HG02943 (cell line): ENCODE results near the gene RARRES2.
"Not testable (repeated sequence)": the region's sequence is repeated elsewhere in the genome, so short reads cannot be mapped to it uniquely, and the experiment has no call there.

Experiments used
- ATAC-seq: cut with Tn5 transposase; IDR thresholded peaks from one replicate; pipeline ENCODE4 v1.9.1; 2021; ENCODE audit warnings: mild to moderate bottlenecking, low read depth, moderate library complexity; ENCODE audit not compliant: unreplicated experiment

Gene RARRES2

DNA sequence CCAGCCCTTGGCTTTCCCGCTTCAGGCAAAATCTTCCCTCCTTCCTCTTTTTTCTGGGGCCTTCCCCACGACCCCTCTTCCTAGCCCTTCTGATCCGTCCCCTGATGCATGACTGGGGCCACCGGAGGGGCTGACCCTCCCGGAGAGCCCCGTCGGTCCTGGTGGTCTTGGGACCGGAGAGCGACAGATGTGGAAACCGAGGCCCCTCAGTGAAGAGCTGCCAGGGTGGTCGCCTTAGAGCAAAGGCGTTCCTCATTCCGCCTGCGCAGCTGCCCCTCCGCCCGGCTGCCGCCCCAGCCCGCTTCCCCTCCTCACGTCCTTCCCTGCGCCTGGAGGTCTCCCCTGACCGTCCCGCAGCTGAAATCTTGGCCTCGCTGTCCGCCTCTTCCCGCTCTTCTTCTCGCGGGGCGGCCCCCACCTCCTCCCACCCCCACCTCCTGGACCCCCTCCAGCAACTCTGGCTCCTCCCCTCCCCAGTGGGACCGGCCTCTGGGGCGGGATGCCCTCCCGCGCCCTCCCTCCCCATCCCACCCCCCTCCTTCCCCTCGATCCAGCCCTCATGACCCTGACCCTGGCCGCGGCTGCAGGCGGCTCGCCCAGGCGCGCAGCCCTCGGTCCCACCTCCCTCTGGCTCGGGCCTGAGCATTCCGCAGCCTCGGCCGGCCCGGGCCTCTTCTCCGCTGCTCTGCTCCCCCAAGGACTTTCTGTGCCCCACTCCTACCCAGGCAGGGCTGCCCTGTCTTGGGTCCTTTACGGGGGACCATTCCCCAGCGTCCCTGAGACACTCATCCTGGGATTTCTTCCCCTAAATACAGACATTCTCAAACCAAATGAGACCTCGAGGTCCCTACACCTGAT is at the start of gene RARRES2:
Gene RARRES2 (minus strand): TSS at position 367 of the 858 bp plus-strand sequence. CDS start 1,020 bp downstream, outside the sequence.
- no peak for ATAC-seq

DNA sequence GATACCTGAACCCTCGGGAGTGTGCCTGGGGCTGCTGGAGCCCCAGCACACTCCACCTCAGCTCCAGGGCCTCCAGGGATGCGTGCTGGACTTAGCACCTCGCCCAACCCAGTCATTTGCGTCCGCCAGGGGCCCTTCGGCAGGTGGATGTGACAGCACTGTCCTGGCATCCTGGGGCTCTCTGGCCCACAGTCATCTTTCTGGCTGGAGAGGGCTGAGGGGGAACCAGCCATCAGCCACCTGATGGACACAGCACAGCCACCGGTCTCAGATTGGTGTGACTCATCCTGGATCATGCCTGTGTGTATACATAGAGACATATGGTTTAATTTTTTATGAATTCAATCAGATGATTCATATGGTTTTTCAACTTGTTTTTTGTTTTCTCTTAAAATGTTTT is 48.8 kb upstream of the RARRES2 start:
- ATAC-seq: no peak

GRCh38 chr7:150389532-150389816 is 48.0 kb upstream of the RARRES2 start:
- no peak for ATAC-seq

GRCh38 chr7:150388709-150389531 is 47.5 kb upstream of the RARRES2 start:
- no peak for ATAC-seq

GRCh38 chr7:150388306-150388705 is 46.9 kb upstream of the RARRES2 start:
- ATAC-seq: no peak

- ATAC-seq: not testable (repeated sequence)
Measured at GRCh38 chr7:150385884-150386283, 44.5 kb upstream of the RARRES2 start.

DNA sequence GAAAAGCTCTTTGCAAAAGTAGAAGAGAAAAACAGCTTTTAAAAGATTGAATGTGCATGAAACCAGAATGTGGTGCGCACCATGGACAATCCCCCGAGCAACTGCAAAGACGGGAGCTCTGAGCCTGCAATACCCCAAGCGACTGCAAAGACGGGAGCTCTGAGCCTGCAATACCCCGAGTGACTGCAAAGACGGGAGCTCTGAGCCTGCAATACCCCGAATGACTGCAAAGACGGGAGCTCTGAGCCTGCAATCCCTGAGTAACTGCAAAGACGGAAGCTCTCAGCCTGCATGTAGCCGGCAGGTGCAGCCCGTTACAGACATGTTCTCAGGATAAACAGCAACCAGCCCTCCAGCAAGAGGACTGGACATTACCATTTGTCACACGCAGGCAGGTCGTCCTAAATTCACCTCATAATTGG is 43.9 kb upstream of the RARRES2 start:
- no peak for ATAC-seq

DNA sequence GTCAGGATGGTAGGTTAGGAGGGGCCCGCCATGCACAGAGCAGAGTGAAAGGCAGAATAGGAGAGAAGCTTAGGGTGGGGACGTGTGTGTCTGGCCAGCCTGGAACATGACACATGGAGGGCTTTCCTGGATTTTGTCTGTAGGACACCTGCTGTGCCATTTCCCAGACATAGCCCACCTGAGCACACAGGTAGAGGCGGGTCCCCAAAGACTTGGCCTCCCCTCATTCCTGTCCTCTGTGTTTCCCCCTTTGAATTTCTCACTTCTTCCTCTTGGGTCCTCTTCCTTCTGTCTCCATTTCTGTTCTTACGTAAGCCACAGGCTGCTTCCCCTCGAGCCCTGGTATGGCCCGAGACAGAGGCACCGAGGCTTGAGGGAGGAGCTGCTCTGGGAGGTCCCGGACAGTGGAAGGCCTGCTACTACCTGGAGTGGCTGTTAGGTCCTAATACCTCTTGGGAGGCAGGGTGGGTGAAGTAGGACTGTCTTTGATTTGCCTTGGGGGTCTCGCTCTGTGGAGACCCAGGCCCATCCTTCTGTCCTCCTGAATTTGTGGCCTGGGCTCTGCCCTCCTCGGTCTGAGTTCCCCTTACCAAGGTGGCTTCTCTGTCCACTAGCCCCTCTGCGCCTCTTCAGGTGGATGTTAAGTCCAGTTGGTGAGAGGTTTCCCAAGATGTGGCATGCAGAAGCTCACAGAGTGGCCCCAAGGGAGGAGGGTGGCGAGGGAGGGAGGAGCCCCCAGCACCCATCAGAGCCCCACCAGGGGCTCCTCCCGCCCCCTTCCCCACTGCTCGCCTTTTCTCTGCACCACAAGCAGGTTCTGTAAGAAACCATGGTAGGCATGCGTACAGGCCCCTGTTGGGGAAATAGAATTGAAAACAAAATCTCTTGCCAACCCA is 43.2 kb upstream of the RARRES2 start:
- ATAC-seq: no peak

GRCh38 chr7:150383710-150384397 is 42.4 kb upstream of the RARRES2 start:
- no peak for ATAC-seq

GRCh38 chr7:150382844-150383225 is 41.4 kb upstream of the RARRES2 start:
- ATAC-seq: no peak

- no peak for ATAC-seq
Measured at GRCh38 chr7:150382123-150382843, 40.9 kb upstream of the RARRES2 start.

- ATAC-seq: no peak
Measured at GRCh38 chr7:150381785-150382122, 40.3 kb upstream of the RARRES2 start.

GRCh38 chr7:150381096-150381495 is 39.7 kb upstream of the RARRES2 start:
- no peak for ATAC-seq

DNA sequence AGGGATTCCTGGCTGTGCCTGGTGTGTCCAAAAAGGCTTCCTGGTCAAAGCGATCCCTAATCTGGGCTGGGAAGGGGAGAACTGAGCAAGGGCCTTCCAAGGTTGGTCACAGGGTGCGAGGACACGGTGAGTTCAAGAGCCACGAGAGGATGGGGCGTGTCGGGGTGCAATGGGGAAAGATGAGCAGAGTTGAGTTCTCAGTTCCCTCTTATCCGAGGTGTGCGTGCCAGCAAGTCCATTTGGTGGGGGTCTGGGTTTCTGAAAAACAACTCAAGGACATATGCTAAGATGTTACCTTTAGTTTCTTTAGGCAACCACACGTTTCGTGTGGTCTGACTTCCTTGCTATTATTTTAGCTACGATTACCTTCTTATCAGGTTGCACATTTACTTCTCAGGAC is 39.0 kb upstream of the RARRES2 start:
- no peak for ATAC-seq

GRCh38 chr7:150379441-150380379 is 38.3 kb upstream of the RARRES2 start:
- no peak for ATAC-seq

- peak; percentile 56 for ATAC-seq
Measured at GRCh38 chr7:150378853-150379440, 37.5 kb upstream of the RARRES2 start, which contains the start of gene ZNF775. TSS of gene ZNF775 (plus strand) at chr7:150379330. CDS start at chr7:150388471, 9,141 bp downstream.

DNA sequence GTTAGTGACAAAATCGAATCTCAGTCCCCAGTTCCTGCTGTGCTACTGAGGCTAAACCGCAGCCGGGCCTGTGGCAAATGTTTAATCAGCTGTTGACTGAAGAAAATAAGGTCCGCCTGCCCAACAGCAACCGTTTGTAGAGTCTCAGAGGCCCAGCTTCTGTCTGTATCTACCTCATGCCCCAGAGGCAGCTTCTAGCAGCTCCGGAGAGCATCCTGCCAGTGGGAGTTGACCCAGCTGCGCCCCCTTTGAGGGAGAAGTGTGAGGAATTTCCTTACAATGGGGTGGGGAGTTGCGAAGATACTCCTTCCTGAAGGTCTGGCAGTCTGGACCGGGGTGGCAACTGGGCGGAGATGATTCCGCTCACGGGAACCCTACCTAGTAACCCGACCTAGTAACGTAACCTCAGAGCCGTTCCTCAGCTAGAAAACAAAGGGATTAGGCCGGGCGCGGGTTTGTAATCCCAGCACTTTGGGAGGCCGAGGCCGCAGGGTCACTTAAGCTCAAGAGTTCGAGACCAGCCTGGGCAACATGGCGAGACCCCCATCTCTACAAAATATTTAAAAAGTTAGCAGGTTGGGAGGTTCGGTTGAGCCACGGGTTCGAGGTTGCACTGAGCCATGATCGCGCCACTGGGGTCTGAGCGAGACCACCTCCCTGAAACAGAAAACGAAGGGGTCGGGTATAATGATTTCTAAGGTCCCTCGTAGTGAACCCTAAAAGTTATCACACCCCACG is 36.9 kb upstream of the RARRES2 start:
- no peak for ATAC-seq
